GM18951 (cell line): Measurements from ENCODE around the gene LDLRAP1.

Experiments used
- POLR2A ChIP-seq: IDR thresholded peaks from 4 replicates; pipeline ENCODE4 v1.6.1; 2011; ENCODE audit warnings: mild to moderate bottlenecking; ENCODE audit not compliant: insufficient read length, insufficient read depth; ENCODE audit errors: extremely low read depth
- in situ Hi-C: fragments of 300-500 bp; cut with MboI; formaldehyde crosslinking; loops from one replicate; pipeline ENCODE4 v1.12.0; 2022; ENCODE audit warnings: low sequenced_read_pairs, mixed read lengths, inconsistent platforms; ENCODE audit not compliant: unreplicated experiment

The LDLRAP1 gene

DNA sequence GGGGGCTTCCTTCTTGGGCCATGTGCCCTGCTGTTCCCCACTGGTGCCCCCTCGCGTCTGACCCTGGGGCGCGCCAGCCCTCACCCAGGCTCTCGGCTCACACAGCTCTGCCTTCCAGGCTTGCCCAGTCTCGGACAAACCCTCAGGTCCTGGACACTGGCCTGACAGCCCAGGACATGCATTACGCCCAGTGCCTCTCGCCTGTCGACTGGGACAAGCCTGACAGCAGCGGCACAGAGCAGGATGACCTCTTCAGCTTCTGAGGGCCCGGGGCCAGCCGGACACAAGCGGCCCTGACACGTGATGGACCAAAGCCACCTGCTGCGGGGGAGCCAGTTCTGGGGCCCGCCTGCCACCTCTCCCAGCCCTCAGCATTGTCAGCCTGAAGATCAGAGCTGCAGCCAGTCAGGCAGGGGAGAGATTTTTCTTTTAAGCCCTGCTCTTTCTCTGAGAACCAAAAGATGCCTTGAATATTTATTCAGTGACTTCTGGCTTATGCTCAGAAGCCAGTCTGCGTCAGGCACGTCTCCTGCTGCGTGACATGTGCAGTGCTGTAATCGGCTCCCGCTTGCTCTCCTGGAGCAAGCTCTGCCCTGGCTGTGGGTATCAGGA is 23.4 kb downstream of the LDLRAP1 start:
- no peak for TF ChIP-seq POLR2A
- in situ Hi-C loops: no loop called here

DNA sequence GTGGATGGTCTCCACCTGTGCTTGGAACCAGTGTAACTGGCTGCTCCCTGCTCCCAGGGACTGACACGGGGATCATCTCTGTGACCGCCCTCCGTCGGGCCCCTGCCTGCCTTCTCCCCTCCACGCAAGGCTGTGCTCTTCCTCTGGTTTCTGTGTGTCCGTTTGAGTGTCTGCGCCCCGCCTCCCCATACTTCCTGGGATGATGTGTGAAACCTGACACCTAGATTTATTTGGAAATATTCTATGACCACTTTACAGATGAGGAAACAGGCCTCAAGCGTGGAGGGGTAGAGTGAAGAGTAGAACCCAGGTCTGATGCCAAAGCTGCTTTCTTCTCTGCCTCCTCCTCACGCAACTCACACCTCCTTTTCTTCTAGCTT is 24.3 kb downstream of the LDLRAP1 start:
- TF ChIP-seq POLR2A: no peak
- in situ Hi-C loops: no loop called here

DNA sequence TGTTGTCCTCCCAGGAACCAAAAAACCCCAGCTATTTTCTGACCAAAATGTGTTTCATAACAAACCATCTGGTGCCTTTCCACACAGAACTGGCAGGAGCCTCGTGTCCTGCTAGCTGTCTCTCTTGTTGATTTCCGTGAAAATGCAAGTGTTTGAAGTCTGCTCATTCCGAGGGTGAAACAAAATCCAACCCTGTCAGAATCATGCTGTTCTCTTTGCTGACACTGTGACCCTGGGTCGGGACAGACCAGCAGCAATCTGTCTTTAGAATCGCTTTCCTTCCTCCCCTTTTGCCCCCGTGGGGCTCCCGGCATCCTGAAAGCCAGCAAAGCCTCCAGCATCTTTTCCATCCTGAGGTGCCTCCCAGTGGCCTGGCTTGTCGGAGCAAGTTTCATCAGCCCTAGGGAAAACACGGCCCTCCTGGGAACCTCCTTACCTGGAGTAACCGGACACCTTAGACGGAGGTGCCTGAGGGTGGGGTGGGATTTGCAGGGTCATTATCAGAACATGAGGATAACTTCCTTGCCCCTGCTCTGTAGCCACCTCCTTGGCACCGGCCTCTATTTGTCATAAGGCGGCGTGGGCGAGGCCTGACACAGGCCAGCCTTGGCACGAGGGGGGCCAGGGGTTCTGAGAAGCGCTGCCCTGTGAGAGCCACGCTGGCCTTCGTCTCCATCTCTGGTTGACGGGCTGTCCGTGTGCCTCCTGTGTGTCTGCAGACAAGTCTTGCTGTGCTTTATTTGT is 24.9 kb downstream of the LDLRAP1 start:
- in situ Hi-C loops: no loop called here
- no peak for TF ChIP-seq POLR2A

DNA sequence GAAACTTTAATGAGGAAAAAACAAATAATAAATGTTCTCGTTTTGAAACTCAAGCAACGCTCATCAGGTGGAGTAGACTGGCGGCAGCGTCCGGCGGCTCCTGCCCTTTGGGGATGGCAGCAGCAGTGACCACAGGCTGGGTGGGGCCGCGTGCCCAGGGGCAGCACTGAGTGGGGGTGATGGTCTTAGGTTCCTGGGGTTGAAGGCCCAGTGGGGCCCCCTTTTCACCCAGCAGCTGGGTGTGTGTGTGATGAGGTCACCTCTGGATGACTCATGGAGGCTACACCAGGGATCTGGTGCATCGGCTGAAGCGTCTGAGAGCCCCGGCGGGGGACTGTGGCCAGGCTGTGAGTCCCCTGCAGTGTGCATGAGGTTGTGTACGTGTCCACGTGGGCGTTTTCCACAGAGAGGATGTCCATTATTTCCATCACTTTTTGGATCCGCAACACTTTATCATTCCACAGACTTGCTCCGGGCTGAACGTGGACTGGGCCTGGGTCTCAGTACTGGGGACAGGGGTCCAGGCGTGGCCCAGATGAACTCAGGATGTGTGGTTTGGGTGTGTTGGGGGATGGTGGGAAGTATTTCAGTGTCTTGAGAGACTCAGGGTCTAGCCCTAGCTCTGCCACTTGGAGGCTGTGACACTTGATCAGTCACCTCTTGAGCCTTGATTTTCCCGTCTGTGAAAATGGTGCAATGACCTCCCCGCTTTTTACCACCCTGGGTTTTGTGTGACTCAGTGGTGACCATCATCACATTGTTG is 25.6 kb downstream of the LDLRAP1 start:
- no peak for TF ChIP-seq POLR2A
- in situ Hi-C loops: no loop called here

DNA sequence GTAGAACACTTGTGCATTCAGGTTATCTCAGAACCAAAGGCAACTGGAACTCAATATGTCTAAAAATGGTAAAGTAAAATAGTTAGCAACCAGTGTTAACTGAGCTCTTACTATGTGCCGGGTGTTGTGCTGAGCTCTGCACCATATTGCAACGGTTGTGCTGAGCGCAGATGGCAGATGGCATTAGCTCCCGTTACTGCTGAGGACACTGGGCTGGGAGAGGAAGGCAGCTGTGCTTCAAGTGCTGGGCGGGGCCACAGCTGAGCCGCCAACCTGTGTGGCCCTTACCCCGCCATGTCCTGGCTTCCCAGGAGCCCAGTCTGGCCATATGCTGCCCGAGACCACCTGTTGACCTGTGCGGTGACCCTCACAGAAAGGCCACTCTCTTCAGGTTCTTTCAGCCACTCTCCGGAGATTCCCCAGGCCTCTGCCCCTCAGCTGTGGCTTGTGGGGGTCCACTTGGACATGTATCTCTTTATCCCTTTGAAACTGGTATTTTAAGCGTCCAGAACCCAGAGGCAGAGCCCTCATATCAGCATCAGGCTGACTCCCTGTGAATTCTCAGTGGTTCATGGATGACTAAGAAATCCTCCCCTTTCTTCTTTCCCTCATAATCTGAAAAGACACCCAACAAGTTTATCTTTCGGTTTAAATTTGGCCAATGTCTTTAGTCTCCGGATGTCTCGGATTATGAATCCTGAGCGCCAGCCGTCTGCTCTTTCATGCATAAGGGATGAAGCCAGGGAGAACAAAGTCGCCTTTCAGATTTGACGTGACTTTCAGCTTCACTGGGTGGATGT is 26.4 kb downstream of the LDLRAP1 start:
- TF ChIP-seq POLR2A: no peak
- in situ Hi-C loops: no loop called here

DNA sequence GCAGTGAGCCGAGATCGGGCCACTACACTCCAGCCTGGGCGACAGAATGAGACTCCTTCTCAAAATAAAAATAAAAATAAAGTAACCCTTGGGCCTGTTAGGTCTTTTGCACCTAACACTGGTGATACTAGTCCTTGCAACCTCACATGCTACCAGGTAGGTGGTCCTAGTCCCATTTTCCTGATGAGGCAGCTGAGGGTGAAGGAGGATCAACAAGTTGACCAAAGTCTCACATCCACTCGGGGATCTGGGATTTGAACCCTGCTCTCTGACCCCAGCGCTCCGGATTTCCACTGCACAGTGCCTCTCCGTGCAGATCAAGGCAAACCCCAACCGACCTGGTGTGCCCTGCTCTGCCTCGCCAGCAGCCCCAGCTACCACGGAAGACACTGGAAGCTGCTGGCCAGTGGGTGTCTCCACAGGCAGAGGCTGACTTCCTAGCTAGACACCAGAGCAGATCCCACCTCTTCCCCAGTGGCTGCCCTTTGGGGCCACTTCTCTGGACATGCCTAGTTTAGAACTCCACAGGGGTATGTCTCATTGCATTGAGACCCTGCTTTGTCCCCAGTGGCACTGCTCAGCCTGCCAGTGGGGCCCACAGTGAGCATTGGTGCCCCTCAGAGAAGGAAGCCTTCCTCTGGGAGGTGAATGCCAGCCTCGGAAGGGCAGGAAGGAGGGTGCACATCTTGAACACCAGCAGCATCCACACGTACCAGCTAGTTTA is 27.6 kb downstream of the LDLRAP1 start:
- no peak for TF ChIP-seq POLR2A
- in situ Hi-C loops: no loop called here

DNA sequence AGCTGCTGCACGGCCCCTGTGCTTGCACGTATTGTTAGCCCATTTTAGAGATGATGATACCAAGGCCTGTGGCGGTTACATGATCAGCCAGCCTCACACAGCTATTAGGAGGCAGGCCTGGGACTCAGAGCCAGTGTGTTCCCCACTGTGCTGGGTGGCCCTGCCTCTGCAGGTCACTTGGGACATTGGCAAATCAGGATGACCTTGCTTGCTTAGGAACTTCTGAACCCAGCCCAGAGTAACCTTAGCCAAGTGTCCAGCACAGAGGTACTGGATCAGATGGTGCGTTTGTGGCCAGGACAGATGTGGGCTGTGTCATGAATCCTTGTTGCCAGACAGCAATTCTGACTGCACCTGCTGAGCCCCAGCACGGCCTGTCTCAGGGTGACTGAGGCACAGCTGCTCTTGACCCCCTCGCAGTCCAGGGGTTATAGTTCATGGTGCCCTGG is 28.1 kb downstream of the LDLRAP1 start:
- no peak for TF ChIP-seq POLR2A
- in situ Hi-C loops: no loop called here

DNA sequence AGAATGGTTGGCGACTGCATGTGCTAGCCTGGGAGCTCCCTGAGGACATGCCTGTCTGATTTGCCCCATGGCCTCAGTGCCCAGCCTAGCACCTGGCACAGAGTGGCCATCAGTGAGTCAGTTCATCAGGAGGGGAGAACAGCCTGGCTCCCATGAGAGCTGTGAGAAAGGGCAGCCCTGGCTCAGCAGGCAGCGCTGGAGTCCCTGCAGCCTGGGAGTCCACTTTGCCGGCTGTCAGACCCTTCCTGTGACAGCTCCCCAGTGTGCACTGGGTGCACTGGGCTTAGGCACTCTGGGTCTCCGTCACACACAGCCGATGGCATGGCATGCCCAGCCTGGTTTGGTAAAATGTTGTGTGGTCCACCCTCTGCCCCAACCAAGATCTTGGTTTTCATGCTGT is 28.7 kb downstream of the LDLRAP1 start:
- TF ChIP-seq POLR2A: no peak
- in situ Hi-C loops: no loop called here

DNA sequence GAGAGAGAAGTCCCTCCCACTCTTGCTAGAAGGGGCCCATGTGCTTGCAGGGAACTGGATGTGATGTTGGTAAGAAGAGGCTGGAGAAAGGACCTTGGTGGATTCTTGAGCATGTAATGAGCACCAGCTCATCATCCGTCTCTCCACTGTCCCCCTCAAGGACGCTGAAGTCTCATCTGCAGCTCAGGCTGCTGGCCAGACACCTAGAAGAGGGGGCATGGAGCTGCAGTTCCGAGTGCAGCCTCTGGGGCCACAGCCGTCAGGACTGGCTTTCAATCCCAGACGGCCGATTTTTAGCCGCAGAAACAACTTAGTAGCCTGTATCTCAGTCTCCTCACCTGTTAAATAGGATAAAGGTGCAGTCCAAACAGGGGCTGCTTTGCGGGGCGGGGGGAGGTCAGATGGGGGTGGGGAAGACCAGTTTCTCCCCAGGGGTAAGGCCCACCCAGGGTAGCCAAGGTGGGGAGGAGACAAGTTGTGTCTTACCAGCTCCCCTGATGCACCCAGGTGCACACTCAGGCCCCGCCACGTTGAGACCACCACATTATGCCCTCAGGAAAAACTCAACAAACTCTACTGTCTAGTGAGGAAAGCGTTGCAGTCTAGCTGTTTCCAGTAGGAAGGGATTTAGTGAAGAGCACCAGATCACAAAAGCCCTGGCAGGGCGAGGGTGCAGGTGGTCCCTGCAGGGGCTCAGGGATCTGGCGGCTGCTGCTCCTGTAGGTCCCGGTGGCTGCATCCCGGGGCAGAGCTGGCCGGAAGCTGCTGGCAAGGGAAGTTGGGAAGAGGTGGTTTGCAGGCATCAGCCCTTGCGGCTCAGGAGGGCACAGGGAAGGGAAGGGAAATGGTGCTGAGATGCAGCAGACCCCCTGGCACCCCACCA is 29.5 kb downstream of the LDLRAP1 start:
- no peak for TF ChIP-seq POLR2A
- in situ Hi-C loops: no loop called here

DNA sequence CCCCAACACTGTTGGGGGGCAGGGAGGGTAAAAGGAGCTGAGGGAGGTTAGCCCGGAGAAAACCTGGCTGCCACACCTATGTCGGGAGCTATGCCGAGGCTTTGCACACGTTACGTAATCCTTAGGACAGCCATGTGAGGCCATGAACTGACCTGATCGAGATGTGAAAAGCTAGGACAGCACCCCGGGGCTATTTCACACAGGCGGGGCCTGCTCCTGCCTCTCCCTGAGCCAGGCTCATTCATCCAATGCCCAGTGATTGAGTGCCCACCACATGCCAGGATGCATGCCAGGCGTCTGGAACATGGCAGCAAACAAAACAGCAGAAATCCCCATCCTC is 30.2 kb downstream of the LDLRAP1 start:
- TF ChIP-seq POLR2A: no peak

DNA sequence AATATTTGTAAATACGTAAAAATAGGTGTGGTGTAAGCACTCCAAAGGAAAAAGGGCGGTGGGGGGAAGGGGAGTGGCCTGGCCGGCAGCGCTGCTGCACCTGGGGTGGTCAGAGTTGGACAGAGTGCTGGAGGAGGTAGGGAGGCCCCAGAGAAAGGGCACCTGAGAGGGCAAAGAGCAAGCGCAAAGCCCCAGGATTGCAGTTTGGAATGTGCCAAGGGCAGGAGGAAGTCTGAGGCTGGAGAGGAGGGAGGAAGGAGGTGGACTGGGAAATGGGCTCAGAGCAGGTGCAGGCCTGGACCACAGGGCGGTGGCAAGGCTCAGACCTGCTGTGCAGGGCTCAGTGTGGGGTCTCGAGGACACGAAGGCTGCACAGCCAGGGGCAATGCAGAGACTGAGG is 30.6 kb downstream of the LDLRAP1 start:
- in situ Hi-C loops: no loop called here
- no peak for TF ChIP-seq POLR2A

More for the DNA sequence above, 30.2 kb downstream of the LDLRAP1 start:
- in situ Hi-C loops: no loop called here

DNA sequence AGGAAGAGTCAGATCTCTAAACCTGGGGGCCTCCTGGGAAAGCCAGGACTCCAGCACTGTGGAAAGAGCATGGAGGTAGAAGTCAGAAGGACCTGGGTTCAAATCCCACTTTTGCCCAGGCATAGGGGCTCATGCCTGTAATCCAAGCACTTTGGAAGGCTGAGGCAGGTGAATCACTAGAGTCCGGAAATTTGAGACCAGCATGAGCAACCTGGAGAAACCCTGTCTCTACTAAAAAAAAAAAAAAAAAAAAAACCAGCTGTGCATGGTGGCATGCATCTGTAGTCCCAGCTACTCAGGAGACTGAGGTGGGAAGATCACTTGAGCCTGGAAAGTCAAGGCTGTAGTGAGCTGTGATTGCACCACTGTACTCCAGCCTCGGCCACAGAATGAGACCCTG is 31.8 kb downstream of the LDLRAP1 start:
- no peak for TF ChIP-seq POLR2A
- in situ Hi-C loops: no loop called here
